Memory B cell (primary cell): ENCODE results near the gene MYLK3.

Source experiments
- ATAC-seq: fragments of 150-1000 bp; cut with Tn5 transposase; 2 replicates; pipeline ENCODE4 v1.10.0; 2021; ENCODE audit warnings: low read depth, mild to moderate bottlenecking, moderate library complexity
- DNase-seq, 2 donors: peaks; one replicate each; pipeline ENCODE4 v3.0.0; 2022; ENCODE audit warnings: low spot score in 2 of 2
- H3K27ac Mint-ChIP-seq: one replicate; pipeline ENCODE4 v1.8.0; 2022; ENCODE audit warnings: mild to moderate bottlenecking, moderate library complexity, mixed read lengths
- H3K27me3 Mint-ChIP-seq: one replicate; pipeline ENCODE4 v1.8.0; 2022; ENCODE audit warnings: mixed read lengths
- H3K36me3 Mint-ChIP-seq: one replicate; pipeline ENCODE4 v1.8.0; 2022; ENCODE audit warnings: mild to moderate bottlenecking, mixed read lengths
- H3K4me1 Mint-ChIP-seq: one replicate; pipeline ENCODE4 v1.8.0; 2022; ENCODE audit warnings: mixed read lengths
- H3K4me3 Mint-ChIP-seq: one replicate; pipeline ENCODE4 v1.8.0; 2022; ENCODE audit warnings: mild to moderate bottlenecking, moderate library complexity, mixed read lengths
- H3K9me3 Mint-ChIP-seq: one replicate; pipeline ENCODE4 v1.8.0; 2022; ENCODE audit warnings: mixed read lengths

MYLK3 gene

DNA sequence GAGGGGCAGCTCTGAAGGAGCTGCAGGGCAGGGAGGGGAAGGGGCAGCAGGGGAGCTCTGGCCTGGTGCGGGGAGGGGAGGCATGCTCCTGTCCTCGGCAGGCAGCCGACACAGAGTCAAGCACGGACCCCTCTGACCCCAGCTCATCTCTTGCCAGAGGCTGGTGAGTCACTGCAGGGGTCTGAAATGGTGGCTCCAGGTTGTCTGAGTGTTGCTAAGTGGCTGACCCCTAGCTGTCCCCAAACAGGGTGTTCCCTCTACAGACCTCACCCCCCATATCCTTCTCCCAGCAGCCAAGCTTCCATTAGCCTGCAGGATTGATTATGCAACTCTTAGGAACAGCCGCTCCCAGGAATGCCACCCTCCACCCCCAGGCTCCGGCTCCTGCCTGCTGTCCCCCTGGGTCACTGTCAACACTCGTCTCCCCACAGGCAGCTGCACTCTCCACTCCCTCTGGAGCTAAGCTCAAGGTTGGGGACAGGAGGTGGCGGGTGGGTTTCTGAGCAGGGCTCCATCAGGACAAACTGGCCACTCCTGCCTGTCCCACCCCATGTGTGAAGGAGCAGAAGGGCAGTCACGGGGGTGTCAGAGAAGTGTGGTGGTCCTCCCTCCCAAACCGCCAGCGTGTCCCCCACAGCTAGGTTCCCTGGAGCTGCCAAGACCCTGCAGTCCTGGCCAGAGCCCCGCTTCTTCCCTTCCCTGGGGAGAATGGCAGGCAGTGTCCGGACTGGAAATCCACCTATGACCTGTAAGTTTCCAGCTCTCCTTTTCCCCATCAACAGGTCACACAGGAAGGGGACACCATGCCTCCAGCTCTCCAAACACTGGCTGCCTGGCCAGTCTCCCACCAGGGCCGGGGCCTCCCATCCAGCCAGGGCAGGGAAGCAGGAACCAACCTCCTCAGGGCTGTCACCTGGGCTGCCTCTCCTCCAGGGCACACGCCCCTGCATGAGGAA lies 1.0 kb downstream of the MYLK3 start:
- no peak overlapping the region for H3K4me3 Mint-ChIP-seq
- no peaks in the 10 kb centered on the region for H3K27me3 Mint-ChIP-seq
- H3K4me1 Mint-ChIP-seq = peaks cover 19% of the 10 kb centered on the region
- ATAC-seq (no peak), DNase-seq (no peak)
- H3K36me3 Mint-ChIP-seq = no peaks in the 10 kb centered on the region
- H3K27ac Mint-ChIP-seq = no peak overlapping the region
- no peaks in the 10 kb centered on the region for H3K9me3 Mint-ChIP-seq

DNA sequence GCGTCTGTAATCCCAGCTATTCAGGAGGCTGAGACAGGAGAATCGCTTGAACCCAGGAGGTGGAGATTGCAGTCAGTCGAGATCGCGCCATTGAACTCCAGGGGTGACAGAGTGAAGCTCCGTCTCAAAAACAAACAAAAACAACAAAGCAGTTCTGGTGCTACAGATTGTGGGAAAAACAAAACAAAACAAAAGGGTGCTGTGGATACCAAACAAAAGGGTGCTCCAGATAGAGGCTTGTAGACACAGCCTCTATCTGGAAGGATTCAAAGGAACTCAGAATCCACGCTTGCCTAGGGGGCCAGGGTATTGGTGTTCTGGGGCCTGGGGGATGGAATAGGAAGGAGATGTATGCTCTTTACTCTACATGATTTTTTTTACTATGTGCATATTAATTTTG lies 2.5 kb downstream of the MYLK3 start:
- ATAC-seq (no peak), DNase-seq (no peak)
- H3K4me3 Mint-ChIP-seq = no peak overlapping the region
- no peaks in the 10 kb centered on the region for H3K36me3 Mint-ChIP-seq
- H3K4me1 Mint-ChIP-seq = peaks cover 19% of the 10 kb centered on the region
- no peak overlapping the region for H3K27ac Mint-ChIP-seq
- no peaks in the 10 kb centered on the region for H3K27me3 Mint-ChIP-seq
- H3K9me3 Mint-ChIP-seq = no peaks in the 10 kb centered on the region

DNA sequence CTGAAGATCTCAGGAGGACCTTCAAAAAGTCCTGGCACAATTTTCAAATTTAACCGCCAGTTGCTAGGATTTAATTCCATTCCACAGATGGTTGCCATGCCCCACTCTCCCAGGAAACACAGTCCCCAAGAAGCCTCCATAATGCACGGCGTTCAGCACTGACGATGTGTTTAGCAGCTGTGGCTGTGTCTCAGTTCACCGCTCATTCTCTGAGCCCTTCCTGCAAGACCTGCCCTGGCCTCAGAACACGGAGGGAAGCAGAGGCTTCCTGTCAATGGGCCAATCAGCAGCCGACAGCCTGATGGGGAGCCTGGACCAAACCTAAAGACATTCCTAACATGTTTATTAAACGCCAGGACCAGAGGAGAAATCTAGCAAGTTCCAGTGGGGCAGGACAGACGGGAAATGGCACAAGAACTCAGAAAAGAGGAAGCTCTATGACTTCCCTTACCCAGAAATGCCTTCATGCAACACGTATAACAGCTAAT lies 4.9 kb downstream of the MYLK3 start:
- Mint-ChIP-seq H3K4me1 (peaks cover 15% of the 10 kb centered on the region), H3K27ac (peak overlapping the region; percentile 45), H3K27me3 (no peaks in the 10 kb centered on the region), H3K9me3 (no peaks in the 10 kb centered on the region), H3K36me3 (no peaks in the 10 kb centered on the region), H3K4me3 (peak overlapping the region; percentile 85)
- DNase-seq (peak; percentile 25 to 34), ATAC-seq (peak; percentile 86)

DNA sequence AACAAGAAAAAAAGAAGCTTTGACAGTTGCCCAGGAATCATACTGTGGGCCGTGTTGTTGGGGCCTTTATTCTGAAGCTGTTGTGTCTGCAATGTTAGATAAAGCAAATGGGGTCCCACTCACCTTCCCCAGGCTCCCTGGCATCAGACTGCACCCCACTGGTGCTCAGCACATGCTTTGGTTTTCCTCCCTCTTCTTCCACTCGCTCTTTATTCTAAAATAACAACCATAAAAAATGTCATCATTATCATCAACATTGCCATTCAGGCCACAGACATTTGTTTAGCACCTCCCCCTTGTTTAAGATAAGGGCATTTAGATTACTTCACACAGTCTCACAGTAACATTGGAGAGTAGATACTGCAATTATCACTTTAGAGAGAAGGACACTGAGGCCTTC lies 8.2 kb downstream of the MYLK3 start:
- DNase-seq = no peak
- no peaks in the 10 kb centered on the region for H3K27me3 Mint-ChIP-seq
- ATAC-seq = no peak
- no peaks in the 10 kb centered on the region for H3K36me3 Mint-ChIP-seq
- H3K27ac Mint-ChIP-seq = no peak overlapping the region
- H3K4me3 Mint-ChIP-seq = no peak overlapping the region
- H3K9me3 Mint-ChIP-seq = no peaks in the 10 kb centered on the region
- peaks cover 15% of the 10 kb centered on the region for H3K4me1 Mint-ChIP-seq

DNA sequence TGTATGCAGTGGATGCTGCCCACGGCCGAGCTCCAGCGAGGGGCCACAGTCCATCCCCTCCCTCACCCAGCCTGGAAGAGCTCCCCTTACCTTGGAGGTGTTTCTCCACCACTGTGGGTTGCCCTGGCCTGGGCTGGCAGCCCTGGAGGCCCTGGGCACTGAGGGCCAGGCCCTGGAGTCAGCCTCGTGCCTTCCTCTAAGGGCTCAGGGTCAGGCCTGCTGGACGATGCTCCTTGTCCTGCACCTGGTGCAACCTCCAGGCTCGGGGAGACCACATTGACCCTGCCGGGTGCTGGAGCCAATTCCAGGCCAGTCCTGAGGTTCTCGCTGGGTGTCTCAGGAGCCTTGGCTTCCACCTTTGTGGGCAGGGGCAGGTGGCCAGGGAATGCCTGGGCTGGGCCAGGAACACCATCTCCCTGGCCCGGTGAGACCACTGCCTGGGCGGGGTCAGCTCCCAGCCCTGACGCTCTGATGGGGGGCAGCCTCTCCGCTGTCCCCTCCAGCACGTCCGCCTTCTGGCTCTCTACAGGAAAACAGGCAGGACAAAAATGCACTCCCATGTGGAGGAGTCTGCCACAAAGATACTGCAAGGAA lies 10.4 kb downstream of the MYLK3 start:
- Mint-ChIP-seq H3K9me3 (no peaks in the 10 kb centered on the region), H3K4me1 (peaks cover 5% of the 10 kb centered on the region), H3K36me3 (no peaks in the 10 kb centered on the region), H3K27ac (no peak overlapping the region), H3K27me3 (no peaks in the 10 kb centered on the region), H3K4me3 (no peak overlapping the region)
- DNase-seq = no peak
- no peak for ATAC-seq

DNA sequence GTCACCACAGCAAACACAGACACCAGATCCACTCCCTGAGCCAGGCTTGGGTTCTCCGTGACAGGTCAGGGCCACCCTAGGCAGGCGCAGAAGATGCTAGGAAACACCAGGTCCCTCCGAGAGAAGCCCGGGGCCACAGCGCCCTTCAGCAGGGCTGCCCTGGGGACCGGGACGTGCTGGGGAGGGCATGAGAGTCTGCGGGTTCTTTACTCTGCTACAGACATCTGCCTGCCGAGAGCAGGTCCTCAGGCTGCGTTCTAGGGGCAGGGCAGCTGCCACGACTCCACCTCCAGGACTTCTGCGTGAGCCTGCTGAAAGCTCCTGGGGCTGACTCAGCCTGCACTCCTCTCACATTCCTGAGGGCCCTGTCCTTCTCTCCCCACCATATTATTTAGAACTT lies 11.4 kb downstream of the MYLK3 start:
- Mint-ChIP-seq H3K4me3 (no peak overlapping the region), H3K4me1 (no peaks in the 10 kb centered on the region), H3K9me3 (no peaks in the 10 kb centered on the region), H3K27me3 (no peaks in the 10 kb centered on the region), H3K36me3 (no peaks in the 10 kb centered on the region), H3K27ac (no peak overlapping the region)
- DNase-seq (no peak), ATAC-seq (no peak)

DNA sequence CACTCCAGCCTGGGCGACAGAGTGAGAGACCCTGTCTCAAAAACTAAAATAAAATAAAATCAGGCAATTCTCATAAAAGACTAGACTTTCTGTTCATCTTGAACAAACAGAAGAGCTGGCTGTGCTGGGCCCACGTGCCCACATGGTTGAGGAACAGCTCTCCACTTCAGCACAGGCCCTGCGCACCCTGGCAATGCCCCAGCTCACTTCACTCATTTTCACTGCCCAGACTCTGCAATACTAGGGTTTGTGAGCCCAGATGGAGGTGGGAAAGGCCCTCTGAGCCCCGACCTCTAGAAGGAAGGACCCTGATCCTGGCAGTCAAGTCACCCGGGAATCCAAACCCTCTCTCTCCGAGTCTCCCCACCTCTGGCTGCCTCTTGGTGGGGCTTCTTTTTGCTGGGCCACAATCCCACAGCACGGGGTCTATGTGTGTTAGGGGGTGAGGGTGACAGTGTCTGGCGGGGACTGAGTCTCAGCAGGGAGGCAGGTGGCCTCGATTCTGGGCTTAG lies 14.8 kb downstream of the MYLK3 start:
- H3K27me3 Mint-ChIP-seq = no peaks in the 10 kb centered on the region
- no peak overlapping the region for H3K4me3 Mint-ChIP-seq
- no peak for DNase-seq
- no peaks in the 10 kb centered on the region for H3K4me1 Mint-ChIP-seq
- no peaks in the 10 kb centered on the region for H3K9me3 Mint-ChIP-seq
- H3K27ac Mint-ChIP-seq = no peak overlapping the region
- H3K36me3 Mint-ChIP-seq = no peaks in the 10 kb centered on the region
- ATAC-seq = no peak

DNA sequence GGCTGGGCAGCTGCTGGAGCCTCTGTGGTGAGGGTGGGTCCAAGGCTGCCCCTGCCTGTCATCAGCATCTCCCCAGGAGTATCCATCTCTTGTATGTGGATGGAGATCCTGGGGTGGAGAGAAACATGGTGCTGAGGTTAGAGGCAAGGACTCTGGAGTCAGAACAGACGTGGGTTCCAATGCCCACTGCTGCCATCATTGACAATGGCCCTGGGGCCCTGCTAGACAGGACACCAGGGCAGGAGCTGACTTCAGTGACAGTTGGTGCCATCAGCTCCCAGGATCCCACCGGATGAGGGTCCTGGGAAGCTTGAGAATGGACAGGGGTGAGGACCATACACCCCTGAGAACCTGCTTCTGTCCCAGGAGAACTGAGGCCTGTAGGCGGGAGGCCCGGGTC lies 15.6 kb downstream of the MYLK3 start:
- Mint-ChIP-seq H3K4me3 (no peak overlapping the region), H3K9me3 (no peaks in the 10 kb centered on the region), H3K27ac (no peak overlapping the region), H3K27me3 (no peaks in the 10 kb centered on the region), H3K4me1 (no peaks in the 10 kb centered on the region), H3K36me3 (no peaks in the 10 kb centered on the region)
- ATAC-seq (no peak), DNase-seq (no peak)

DNA sequence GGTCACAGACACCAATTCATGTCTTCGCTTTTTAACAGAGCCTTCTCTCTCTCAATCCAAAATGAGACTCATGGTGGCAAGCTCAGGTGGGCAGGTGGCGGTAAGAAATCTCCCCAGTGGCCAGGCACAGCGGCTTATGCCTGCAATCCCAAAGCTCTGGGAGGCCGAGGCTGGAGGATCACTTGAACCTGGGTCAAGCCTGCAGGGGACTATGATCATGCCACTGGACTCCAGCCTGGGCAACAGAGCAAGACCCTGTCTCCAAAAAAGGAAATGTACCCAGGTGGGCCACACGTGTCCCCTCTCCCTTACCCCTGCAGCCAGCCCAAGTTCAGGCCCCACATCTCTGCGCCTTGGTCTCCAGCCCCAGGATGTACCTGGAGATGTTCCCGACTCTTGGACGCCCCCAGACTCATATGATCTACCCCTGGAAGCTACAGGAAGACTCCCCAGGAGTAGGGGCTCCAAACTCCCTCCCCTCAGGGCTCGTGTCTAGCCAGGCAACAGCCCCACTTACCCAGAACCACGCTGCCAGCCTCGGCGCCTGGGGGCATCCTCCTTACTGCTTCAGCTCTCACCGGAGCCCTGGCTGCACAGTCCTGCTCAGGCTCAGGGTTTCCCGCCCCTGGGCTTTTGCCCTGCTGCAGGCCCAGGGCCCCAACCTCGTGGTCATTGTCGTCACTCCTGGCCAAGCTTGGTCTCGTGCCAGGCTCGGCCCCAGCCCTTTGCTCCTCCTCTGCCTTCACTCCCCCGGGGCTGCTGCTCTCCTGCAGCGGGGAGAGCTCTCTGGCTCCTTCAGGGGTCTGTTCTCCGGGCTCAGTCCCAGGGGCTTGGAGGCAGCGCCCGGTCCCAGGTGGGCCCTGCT lies 16.2 kb downstream of the MYLK3 start:
- no peak overlapping the region for H3K27ac Mint-ChIP-seq
- DNase-seq (no peak), ATAC-seq (no peak)
- H3K4me1 Mint-ChIP-seq = no peaks in the 10 kb centered on the region
- no peaks in the 10 kb centered on the region for H3K27me3 Mint-ChIP-seq
- no peaks in the 10 kb centered on the region for H3K9me3 Mint-ChIP-seq
- H3K4me3 Mint-ChIP-seq = no peak overlapping the region
- H3K36me3 Mint-ChIP-seq = no peaks in the 10 kb centered on the region

DNA sequence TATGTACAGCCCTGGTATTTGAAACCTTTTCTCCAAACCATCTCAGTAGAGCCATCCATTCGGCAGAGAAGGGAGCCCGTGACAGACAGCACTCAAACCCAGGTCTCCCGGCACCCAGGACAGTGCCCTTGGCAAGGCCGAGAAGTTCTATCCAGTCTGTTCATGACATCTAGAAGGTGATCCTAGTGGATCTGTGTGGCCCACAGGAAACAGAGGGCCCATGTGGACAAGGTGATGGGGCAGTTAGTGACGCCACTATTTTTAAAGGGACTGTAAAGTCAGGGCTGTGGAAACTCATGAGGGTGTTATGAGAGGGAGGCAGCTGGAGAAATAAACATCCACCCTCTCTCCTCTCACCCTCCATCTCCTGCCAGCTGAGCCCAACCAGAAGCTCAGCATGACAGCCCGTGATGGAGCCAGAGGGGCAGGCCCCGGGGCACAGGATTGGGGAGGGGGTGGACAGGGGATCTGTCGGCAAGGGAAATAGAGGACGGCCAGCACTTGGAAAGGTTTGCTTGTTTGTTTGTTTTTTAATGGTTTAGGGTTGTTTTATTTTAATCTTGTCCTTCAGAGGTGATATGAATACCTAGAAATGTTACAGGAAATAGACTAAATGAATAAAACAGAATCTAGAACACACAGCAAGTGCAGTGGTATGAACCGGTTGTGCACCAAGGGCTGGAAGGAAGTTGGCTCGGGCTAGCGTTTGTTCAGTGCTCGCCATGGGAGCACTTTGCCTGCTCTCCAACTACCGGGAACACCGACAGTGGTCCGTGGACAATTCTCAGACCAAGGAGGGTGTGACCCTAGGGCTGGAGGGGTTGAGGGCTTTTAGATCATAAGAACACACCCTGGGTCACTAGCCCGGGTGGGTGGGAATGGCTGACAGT lies 17.1 kb downstream of the MYLK3 start:
- H3K4me1 Mint-ChIP-seq = no peaks in the 10 kb centered on the region
- H3K36me3 Mint-ChIP-seq = peaks cover 2% of the 10 kb centered on the region
- no peaks in the 10 kb centered on the region for H3K27me3 Mint-ChIP-seq
- ATAC-seq (no peak), DNase-seq (no peak)
- H3K4me3 Mint-ChIP-seq = no peak overlapping the region
- peaks cover 3% of the 10 kb centered on the region for H3K9me3 Mint-ChIP-seq
- no peak overlapping the region for H3K27ac Mint-ChIP-seq

DNA sequence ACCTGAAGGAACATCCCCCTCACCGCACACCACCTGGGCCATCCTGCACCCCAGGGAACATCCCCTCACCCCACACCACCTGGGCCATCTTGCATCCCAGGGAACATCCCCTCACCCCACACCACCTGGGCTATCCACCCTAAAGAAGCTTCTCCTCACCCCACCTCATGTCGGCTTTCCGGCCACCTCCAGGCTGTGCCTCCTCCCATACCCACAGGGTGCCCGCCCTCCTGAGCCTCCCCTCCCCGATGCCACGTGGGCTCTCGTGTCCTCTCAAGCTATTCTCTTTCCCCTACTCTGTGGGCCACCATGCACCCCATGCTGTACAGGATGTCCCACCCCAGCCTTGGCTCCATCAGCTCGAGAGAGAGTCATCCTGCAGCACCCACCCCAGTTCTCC lies 18.0 kb downstream of the MYLK3 start:
- H3K4me3 Mint-ChIP-seq = no peak overlapping the region
- H3K27me3 Mint-ChIP-seq = no peaks in the 10 kb centered on the region
- peaks cover 3% of the 10 kb centered on the region for H3K9me3 Mint-ChIP-seq
- no peak for DNase-seq
- no peaks in the 10 kb centered on the region for H3K4me1 Mint-ChIP-seq
- no peak for ATAC-seq
- H3K36me3 Mint-ChIP-seq = peaks cover 2% of the 10 kb centered on the region
- H3K27ac Mint-ChIP-seq = no peak overlapping the region

DNA sequence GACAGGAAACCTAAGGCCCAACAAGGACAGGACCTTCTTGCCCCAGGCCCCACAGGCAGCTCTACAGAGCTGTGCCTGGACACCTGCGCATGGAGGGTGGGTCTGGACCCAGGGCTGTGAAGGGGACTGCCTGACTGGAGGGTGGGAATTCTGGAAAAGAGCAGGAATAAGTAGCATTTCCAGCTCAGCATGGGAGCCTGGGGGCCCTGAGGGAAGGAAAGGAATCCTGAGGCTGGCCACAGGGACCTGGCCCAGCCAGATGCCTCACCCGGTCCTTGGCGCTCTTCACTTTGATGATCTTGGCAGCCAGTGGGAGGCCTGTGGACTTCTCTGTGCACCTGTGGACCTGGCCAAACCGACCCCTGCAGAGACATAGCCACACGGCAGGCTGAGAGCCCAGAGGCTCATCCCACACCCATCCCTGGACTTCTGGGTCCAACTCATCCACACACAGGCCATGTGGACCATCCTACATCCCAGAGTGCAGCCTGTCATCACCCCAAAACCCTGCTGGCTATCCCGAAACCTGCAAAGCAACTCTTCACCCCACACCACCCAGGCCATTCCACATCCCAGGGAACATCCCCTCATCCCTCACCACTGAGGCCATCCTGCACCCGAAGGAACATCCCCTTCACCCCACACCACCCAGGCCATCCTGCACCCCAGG lies 18.7 kb downstream of the MYLK3 start:
- DNase-seq (no peak), ATAC-seq (no peak)
- H3K36me3 Mint-ChIP-seq = peaks cover 2% of the 10 kb centered on the region
- H3K27ac Mint-ChIP-seq = no peak overlapping the region
- H3K9me3 Mint-ChIP-seq = peaks cover 3% of the 10 kb centered on the region
- no peaks in the 10 kb centered on the region for H3K27me3 Mint-ChIP-seq
- no peak overlapping the region for H3K4me3 Mint-ChIP-seq
- H3K4me1 Mint-ChIP-seq = no peaks in the 10 kb centered on the region

DNA sequence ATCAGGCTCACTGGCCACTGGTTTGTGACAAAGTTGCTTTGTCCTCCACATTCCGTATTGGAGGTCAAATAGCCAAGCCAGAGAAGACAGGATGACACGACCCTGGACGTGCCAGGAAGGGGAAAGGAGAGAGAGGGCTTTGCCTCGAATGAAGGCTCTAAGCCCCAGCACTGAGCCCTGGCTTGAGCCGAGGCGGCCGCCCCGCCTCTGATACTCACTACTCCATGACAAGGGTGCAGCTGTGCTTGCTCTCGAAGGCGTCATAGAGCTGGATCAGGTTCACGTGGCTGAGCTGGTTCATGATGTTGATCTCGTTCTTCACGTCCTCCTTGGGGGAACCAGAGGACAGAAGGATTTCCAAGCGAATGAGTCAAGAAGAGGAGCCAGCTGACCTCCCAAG lies 19.3 kb downstream of the MYLK3 start:
- no peak overlapping the region for H3K4me3 Mint-ChIP-seq
- H3K27me3 Mint-ChIP-seq = no peaks in the 10 kb centered on the region
- ATAC-seq (no peak), DNase-seq (no peak)
- H3K36me3 Mint-ChIP-seq = peaks cover 2% of the 10 kb centered on the region
- H3K9me3 Mint-ChIP-seq = peaks cover 3% of the 10 kb centered on the region
- no peaks in the 10 kb centered on the region for H3K4me1 Mint-ChIP-seq
- no peak overlapping the region for H3K27ac Mint-ChIP-seq
